H1 (cell line): Measurements from ENCODE around the gene SRRT. TPM values are rescaled to one million over a fixed set of nuclear protein-coding genes. Genes with fewer than 3 reads are reported as not detected.

Experiments
- CTCF ChIA-PET: fragments of 300-600 bp; sonication (Branson Sonifier 250); formaldehyde crosslinking; loops from one replicate; lab custom pipeline; 2021; ENCODE audit not compliant: partially characterized antibody; lab: Charles Lee
- POLR2A ChIA-PET: fragments of 300-600 bp; sonication (Branson Sonifier 250); formaldehyde crosslinking; loops from one replicate; lab custom pipeline; 2021; ENCODE audit warnings: inconsistent platforms; ENCODE audit not compliant: partially characterized antibody; lab: Charles Lee
- DNase-seq, 2 experiments: peaks; one replicate each; pipeline versions ENCODE4 v3.0.0 to v3.0.0-alpha.2; 2010 to 2022; ENCODE audit warnings: low spot score in 2 of 2, low read depth in 1 of 2, mixed read lengths in 1 of 2
- FAIRE-seq: peaks from 2 replicates; lab custom pipeline; 2011; peaks lifted over from hg19 to GRCh38; lab: Jason Lieb, UNC
- H2AFZ ChIP-seq: 2 replicates; pipeline ENCODE4 v1.8.1; 2012; ENCODE audit warnings: low read length, inconsistent platforms
- H2AK5ac ChIP-seq: 2 replicates; pipeline ENCODE4 v1.6.1; 2013; ENCODE audit warnings: low read depth, low read length
- H2BK120ac ChIP-seq: replicated peaks from 2 replicates; pipeline ENCODE3; 2013; ENCODE audit warnings: low read depth, low read length, inconsistent platforms
- H2BK12ac ChIP-seq: 2 replicates; pipeline ENCODE4 v1.6.1; 2013; ENCODE audit warnings: low read depth, low read length
- H2BK15ac ChIP-seq: 2 replicates; pipeline ENCODE4 v1.6.1; 2013; ENCODE audit warnings: low read length
- H2BK20ac ChIP-seq: 2 replicates; pipeline ENCODE4 v1.6.1; 2013; ENCODE audit warnings: low read length
- H2BK5ac ChIP-seq: 2 replicates; pipeline ENCODE4 v1.6.1; 2013; ENCODE audit warnings: low read depth, low read length
- H3K14ac ChIP-seq: 2 replicates; pipeline ENCODE4 v1.6.1; 2013; ENCODE audit warnings: inconsistent platforms; ENCODE audit not compliant: insufficient read length
- H3K18ac ChIP-seq: 2 replicates; pipeline ENCODE4 v1.6.1; 2013; ENCODE audit warnings: low read length; ENCODE audit errors: extremely low read depth
- H3K23ac ChIP-seq: 2 replicates; pipeline ENCODE4 v1.6.1; 2013; ENCODE audit warnings: inconsistent platforms; ENCODE audit not compliant: insufficient read length
- H3K23me2 ChIP-seq: 2 replicates; pipeline ENCODE4 v1.6.1; 2013; ENCODE audit warnings: low read depth, low read length
- H3K27ac ChIP-seq: 2 replicates; pipeline ENCODE4 v1.6.1; 2011; ENCODE audit warnings: low read depth, low read length, inconsistent platforms
- H3K27me3 ChIP-seq, 4 experiments: replicated peaks in 1 of 4; 1 replicate in 1 of 4; 2 replicates in 3 of 4; pipeline versions ENCODE4 v1.6.1 to v1.8.1; 2011 to 2013; ENCODE audit warnings: low read length in 3 of 4, mild to moderate bottlenecking in 3 of 4, inconsistent platforms in 2 of 4, mixed read lengths in 2 of 4, moderate library complexity in 1 of 4; ENCODE audit not compliant: control insufficient read depth in 3 of 4, insufficient read depth in 3 of 4; ENCODE audit errors: extremely low read depth in 1 of 4
- H3K36me3 ChIP-seq, 4 experiments: 2 replicates each; pipeline versions ENCODE4 v1.6.1 to v1.8.1; 2011 to 2013; ENCODE audit warnings: mild to moderate bottlenecking in 4 of 4, low read length in 3 of 4, moderate library complexity in 2 of 4, control low read depth in 1 of 4, inconsistent platforms in 1 of 4; ENCODE audit not compliant: insufficient read depth in 4 of 4, control insufficient read depth in 2 of 4
- H3K4ac ChIP-seq: replicated peaks from 2 replicates; pipeline ENCODE3; 2013; ENCODE audit warnings: low read length, low read depth, mixed read lengths, inconsistent platforms; ENCODE audit not compliant: insufficient read length
- H3K4me1 ChIP-seq, 4 experiments: replicated peaks in 1 of 4; 1 replicate in 1 of 4; 2 replicates in 3 of 4; pipeline versions ENCODE4 v1.6.1 to v1.8.1; 2011 to 2013; ENCODE audit warnings: low read length in 3 of 4, inconsistent platforms in 2 of 4, mixed read lengths in 1 of 4; ENCODE audit not compliant: insufficient read depth in 4 of 4, control insufficient read depth in 3 of 4
- H3K4me2 ChIP-seq, 2 experiments: 2 replicates each; pipeline versions ENCODE4 v1.6.1 to v1.8.1; 2011 to 2013; ENCODE audit warnings: low read depth in 2 of 2, low read length in 2 of 2, control low read depth in 1 of 2, inconsistent platforms in 1 of 2, mild to moderate bottlenecking in 1 of 2; ENCODE audit not compliant: insufficient read depth in 1 of 2
- H3K4me3 ChIP-seq, 4 experiments: fragments of 200-600, 300-600 bp in 1 of 4; sonication (generic), shearing (Covaris generic), sonication (Bioruptor Twin) in 1 of 4; 2 replicates each; pipeline versions ENCODE4 v1.5.1 to v1.8.1; 2011 to 2016; ENCODE audit warnings: low read length in 4 of 4, low read depth in 3 of 4, control low read depth in 2 of 4, inconsistent platforms in 2 of 4, mild to moderate bottlenecking in 2 of 4, mixed read lengths in 1 of 4, moderate library complexity in 1 of 4; ENCODE audit not compliant: insufficient read depth in 2 of 4; ENCODE audit errors: extremely low read depth in 1 of 4
- H3K56ac ChIP-seq: replicated peaks from 2 replicates; pipeline ENCODE3; 2013; ENCODE audit warnings: low read depth, mild to moderate bottlenecking, mixed read lengths, low read length, inconsistent platforms; ENCODE audit not compliant: insufficient read length
- H3K79me1 ChIP-seq: 2 replicates; pipeline ENCODE4 v1.6.1; 2013; ENCODE audit warnings: low read depth, low read length, control low read depth
- H3K79me2 ChIP-seq, 2 experiments: 2 replicates each; pipeline versions ENCODE4 v1.6.1 to v1.8.1; 2012 to 2013; ENCODE audit warnings: low read length in 2 of 2, mild to moderate bottlenecking in 2 of 2, inconsistent platforms in 1 of 2; ENCODE audit not compliant: insufficient read depth in 2 of 2, control insufficient read depth in 1 of 2
- H3K9ac ChIP-seq, 4 experiments: replicated peaks in 1 of 4; 1 replicate in 1 of 4; 2 replicates in 3 of 4; pipeline versions ENCODE4 v1.6.1 to v1.8.1; 2011 to 2013; ENCODE audit warnings: low read depth in 3 of 4, low read length in 3 of 4, control low read depth in 2 of 4, mild to moderate bottlenecking in 2 of 4, moderate library complexity in 2 of 4, inconsistent platforms in 1 of 4; ENCODE audit errors: extremely low read depth in 1 of 4
- H3K9me3 ChIP-seq, 2 experiments: 2 replicates each; pipeline versions ENCODE4 v1.6.1 to v1.8.1; 2012 to 2013; ENCODE audit warnings: mild to moderate bottlenecking in 2 of 2, moderate library complexity in 2 of 2, control low read depth in 1 of 2, inconsistent platforms in 1 of 2, low read depth in 1 of 2, low read length in 1 of 2, mixed read lengths in 1 of 2; ENCODE audit not compliant: insufficient read depth in 2 of 2
- H4K20me1 ChIP-seq, 2 experiments: replicated peaks in 1 of 2; 2 replicates each; pipeline versions ENCODE3 to v1.8.1; 2011 to 2013; ENCODE audit warnings: inconsistent platforms in 2 of 2, low read length in 2 of 2, mild to moderate bottlenecking in 1 of 2; ENCODE audit not compliant: insufficient read depth in 2 of 2, control insufficient read depth in 1 of 2
- H4K5ac ChIP-seq: 2 replicates; pipeline ENCODE4 v1.6.1; 2013; ENCODE audit warnings: low read length, low read depth, mixed read lengths, inconsistent platforms; ENCODE audit not compliant: insufficient read length
- H4K8ac ChIP-seq: 2 replicates; pipeline ENCODE4 v1.8.0; 2013; ENCODE audit warnings: mild to moderate bottlenecking, moderate library complexity, low read length, inconsistent platforms; ENCODE audit not compliant: insufficient read depth; ENCODE audit errors: extremely low read depth
- H4K91ac ChIP-seq: replicated peaks from 2 replicates; pipeline ENCODE3; 2013; ENCODE audit warnings: low read length, mixed read lengths, inconsistent platforms; ENCODE audit not compliant: insufficient read length
- BCL11A ChIP-seq, 2 experiments: IDR thresholded peaks; one replicate each; pipeline ENCODE4 v1.6.1; 2011; ENCODE audit warnings: low read depth in 2 of 2, low read length in 2 of 2, mild to moderate bottlenecking in 2 of 2
- GABPA ChIP-seq: IDR thresholded peaks from 2 replicates; pipeline ENCODE4 v1.6.1; 2011; ENCODE audit warnings: mild to moderate bottlenecking, low read length, moderate library complexity, borderline replicate concordance; ENCODE audit not compliant: insufficient read depth
- GTF2F1 ChIP-seq: IDR thresholded peaks from 2 replicates; pipeline ENCODE4 v1.6.1; 2012; ENCODE audit warnings: low read depth, low read length, improper control_type of control experiment, borderline replicate concordance
- HDAC6 ChIP-seq: IDR thresholded peaks from one replicate; pipeline ENCODE4 v1.7.1; 2012; ENCODE audit warnings: low read depth, mild to moderate bottlenecking, inconsistent platforms, low read length, moderate library complexity
- KDM1A ChIP-seq: fragments of 200-600, 300-600 bp; sonication (generic); IDR thresholded peaks from 2 replicates; pipeline ENCODE4 v1.7.1; 2016; ENCODE audit warnings: mild to moderate bottlenecking, low read length, borderline replicate concordance
- KDM5A ChIP-seq: fragments of 200-600 bp; IDR thresholded peaks from 2 replicates; pipeline ENCODE4 v1.7.1; 2012; ENCODE audit warnings: mild to moderate bottlenecking, low read length, inconsistent platforms, mixed read lengths
- MAFK ChIP-seq: IDR thresholded peaks from 2 replicates; pipeline ENCODE4 v1.6.1; 2012; ENCODE audit warnings: low read depth, mild to moderate bottlenecking, improper control_type of control experiment, low read length
- SIN3A ChIP-seq, 2 experiments: IDR thresholded peaks in 1 of 2; conservative IDR thresholded peaks in 1 of 2; 2 replicates each; pipeline ENCODE4 v1.6.1; 2011 to 2012; ENCODE audit warnings: low read length in 2 of 2, improper control_type of control experiment in 1 of 2, low read depth in 1 of 2, mild to moderate bottlenecking in 1 of 2
- TAF7 ChIP-seq: optimal IDR thresholded peaks from 2 replicates; pipeline ENCODE3; 2011; ENCODE audit warnings: low read depth, mild to moderate bottlenecking, inconsistent platforms, low read length, moderate library complexity, borderline replicate concordance
- YY1 ChIP-seq: IDR thresholded peaks from 2 replicates; pipeline ENCODE4 v1.6.1; 2011; ENCODE audit warnings: low read depth, mild to moderate bottlenecking, low read length
- WGBS, 2 experiments: shearing (Covaris generic) in 1 of 2; methylation state at CpG; one replicate each; pipeline versions ENCODE4 v1.1.6 to v1.1.7; 2013 to 2015; ENCODE audit warnings: low lambda C conversion rate in 2 of 2, mixed read lengths in 2 of 2, inconsistent platforms in 1 of 2, low coverage in 1 of 2, missing lambda C conversion rate in 1 of 2; ENCODE audit not compliant: insufficient replicate concordance in 2 of 2, insufficient coverage in 1 of 2, insufficient read length in 1 of 2; ENCODE audit errors: extremely low coverage in 1 of 2, missing lambda C conversion rate in 1 of 2; 5-methylcytosine and 5-hydroxymethylcytosine counted together
- polyA plus RNA-seq, 7 experiments: library from polyadenylated mRNA; depleted of rRNA in 3 of 7; stranded (reverse) in 5 of 7; unstranded in 2 of 7; fragments of >200 nt in 5 of 7; fragments of 200-250 nt in 2 of 7; gene quantifications; 1 replicate in 5 of 7; 2 replicates in 1 of 7; 4 replicates in 1 of 7; pipeline versions ENCODE4 v1.2.1 to v1.2.3, GENCODE V29; 2011 to 2013; ENCODE audit warnings: missing spikeins in 2 of 7, mixed read lengths in 2 of 7
- total RNA-seq: library from RNA; stranded (reverse); fragmentation: NEBNext Ultra II Directional; extraction: Animal tissue kit (Norgen Biotek cat#: 25700); gene quantifications from 2 replicates; pipeline ENCODE4 v1.2.1, GENCODE V29; 2021

Gene SRRT
- total and polyA plus RNA-seq, 2 of the 8 experiments (the other 6 are each of a cell fraction or from before 2014, with no cell fraction given), result 66.7 to 237 TPM

DNA sequence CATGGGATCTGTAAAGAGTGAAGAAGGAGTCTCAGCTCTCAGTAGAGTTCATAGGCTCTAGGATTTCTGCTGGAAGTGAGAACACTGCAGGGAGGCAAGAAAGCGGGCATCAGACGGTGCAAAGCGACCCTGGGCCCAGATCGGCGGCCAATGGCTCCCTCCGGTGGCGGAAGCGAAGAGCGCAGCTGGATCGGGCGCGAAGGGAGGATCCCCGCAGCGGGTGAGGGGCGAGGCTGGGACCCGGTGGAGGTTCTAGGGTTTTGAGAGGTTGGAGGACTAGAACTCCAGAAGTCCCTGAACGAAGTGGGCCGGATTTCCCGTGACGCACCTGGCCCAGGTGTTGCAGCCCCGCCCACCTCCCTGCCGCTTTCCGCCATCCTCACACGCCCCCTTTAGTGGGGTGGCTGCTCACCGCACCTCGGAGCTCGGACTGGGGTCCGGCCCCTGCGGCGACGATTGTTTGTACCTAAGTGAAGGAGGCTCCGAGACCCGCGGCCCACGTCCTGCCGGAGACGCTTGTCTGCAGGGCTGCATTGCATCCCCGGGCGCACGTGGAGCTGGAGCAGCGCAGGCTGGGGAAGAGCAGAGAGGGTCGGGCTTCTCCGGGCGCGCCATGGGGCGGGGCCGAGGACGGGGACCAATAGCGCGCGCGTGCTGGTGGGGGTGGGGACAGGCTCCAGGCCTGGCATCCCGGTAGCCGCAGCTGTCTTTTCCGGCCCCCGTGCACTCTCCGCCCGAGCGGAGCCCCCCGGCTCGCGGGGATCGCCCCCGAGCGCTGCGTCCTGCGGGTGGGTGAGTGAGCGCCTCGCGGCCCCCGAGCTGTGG, 22.6 kb upstream of the SRRT start, which contains the start of gene SLC12A9:
Gene SLC12A9, plus strand, starts transcription at position 666 of the 825 bp plus-strand sequence. CDS start 1,485 bp downstream, outside the sequence.
- Histone ChIP-seq H2BK15ac (no peak within 1 kb of the TSS), H2AFZ (peak within 1 kb of the TSS; percentile 64)
- TF ChIP-seq MAFK (no peak), KDM5A (0 out of 2 replicates have a peak, but pooled peaks have one; percentile 51), YY1 (peak; percentile 56; the same call in 1 of the 2 replicates), GTF2F1 (no peak), GABPA (peak; percentile 30; the same call in 1 of the 2 replicates), SIN3A (conservative IDR thresholded peaks at IDR 0.05 in 1 of 2, IDR thresholded peaks at IDR 0.05 in 1 of 2; ENCODE audit: low read depth in 1 of 2, low read length in 2 of 2) (peak in 1 of 2 experiments; percentile 96; a peak in 2 of 4 replicates), BCL11A (IDR thresholded peaks at IDR 0.05; ENCODE audit: low read depth in 2 of 2, low read length in 2 of 2) (no peak), KDM1A (no peak), TAF7 (peak; percentile 16), HDAC6 (no peak)

More for the DNA sequence above, 22.6 kb upstream of the SRRT start, which contains the start of gene SLC12A9:
- no peak within 1 kb of the TSS for H3K23ac ChIP-seq
- no peak within 1 kb of the TSS for H3K4ac ChIP-seq
- 3% methylated on average over 63 of the region's 71 CpGs; no CpG with 5 or more reads in 1 of the 2 experiments for WGBS, 2 experiments
- H3K27ac ChIP-seq, result peak within 1 kb of the TSS; percentile 17; the same call in 1 of the 2 replicates
- peak within 1 kb of the TSS; percentile 37; the same call in 1 of the 2 replicates for H2BK5ac ChIP-seq
- no peaks in the 10 kb centered on the region for H3K9me3 ChIP-seq
- no peaks in the 10 kb centered on the region for H3K36me3 ChIP-seq
- H2BK20ac ChIP-seq, result no peak within 1 kb of the TSS
- H2BK12ac ChIP-seq, result no peak within 1 kb of the TSS; the same call in 1 of the 2 replicates
- H3K56ac ChIP-seq, result no peak within 1 kb of the TSS
- no peak within 1 kb of the TSS for H3K14ac ChIP-seq
- peaks cover 4% of the 10 kb centered on the region; the same call in 1 of the 2 replicates for H3K23me2 ChIP-seq
- peak within 1 kb of the TSS in 3 of 4 experiments; percentile 35 to 67 (median 62); a peak in 6 of 7 replicates for H3K9ac ChIP-seq
- H4K91ac ChIP-seq, result no peak within 1 kb of the TSS
- peak within 1 kb of the TSS; percentile 29 to 98 for H3K4me2 ChIP-seq
- peaks cover 0 to 6% (median 0%) of the 10 kb centered on the region in 4 experiments; a peak in 1 of 7 replicates for H3K4me1 ChIP-seq
- peak within 1 kb of the TSS; percentile 84 for H4K5ac ChIP-seq
- peak; percentile 84 for FAIRE-seq
- peaks cover 0 to 9% of the 10 kb centered on the region in 2 experiments for H4K20me1 ChIP-seq
- peak within 1 kb of the TSS; percentile 50 to 95 (median 75) for H3K4me3 ChIP-seq
- no peak within 1 kb of the TSS; the same call in 1 of the 2 replicates for H3K18ac ChIP-seq
- no peaks in the 10 kb centered on the region for H3K27me3 ChIP-seq
- peak in 1 of 2 experiments; percentile 99 for DNase-seq
- peaks cover 0 to 21% of the 10 kb centered on the region in 2 experiments; a peak in 1 of 4 replicates for H3K79me2 ChIP-seq
- CTCF ChIA-PET, result interaction anchor here (0.5 to 13.9 kb wide), 36 partner anchors 9 to 271 kb away, joined by 3 to 215 read pairs (median 4); partner anchors contain the start of genes EPHB4, EPO, POP7 and SRRT
- peaks cover 11% of the 10 kb centered on the region; the same call in 1 of the 2 replicates for H3K79me1 ChIP-seq
- no peak within 1 kb of the TSS; the same call in 1 of the 2 replicates for H4K8ac ChIP-seq
- H2AK5ac ChIP-seq, result no peak within 1 kb of the TSS
- POLR2A ChIA-PET, result interaction anchor here (0.6 to 3.7 kb wide), 29 partner anchors 7 to 365 kb away, joined by 3 to 52 read pairs (median 4); partner anchors contain the start of genes EPHB4, FBXO24, POP7 and SRRT
- H2BK120ac ChIP-seq, result no peak within 1 kb of the TSS
